Stimulated activated CD4-positive, alpha-beta T cell treated with anti-CD3 and anti-CD28 coated beads, TNF-alpha, amount 100 ng/mL, for 24 hours (primary cell): ENCODE results near the gene LGALS9B.
"Not testable (repeated sequence)": the region's sequence is repeated elsewhere in the genome, so short reads cannot be mapped to it uniquely, and the experiment has no call there.

Experiments
- DNase-seq, 3 experiments: peaks; one replicate each; pipeline ENCODE4 v3.0.0-alpha.2; 2020; ENCODE audit warnings: low read depth in 3 of 3

The LGALS9B gene

DNA sequence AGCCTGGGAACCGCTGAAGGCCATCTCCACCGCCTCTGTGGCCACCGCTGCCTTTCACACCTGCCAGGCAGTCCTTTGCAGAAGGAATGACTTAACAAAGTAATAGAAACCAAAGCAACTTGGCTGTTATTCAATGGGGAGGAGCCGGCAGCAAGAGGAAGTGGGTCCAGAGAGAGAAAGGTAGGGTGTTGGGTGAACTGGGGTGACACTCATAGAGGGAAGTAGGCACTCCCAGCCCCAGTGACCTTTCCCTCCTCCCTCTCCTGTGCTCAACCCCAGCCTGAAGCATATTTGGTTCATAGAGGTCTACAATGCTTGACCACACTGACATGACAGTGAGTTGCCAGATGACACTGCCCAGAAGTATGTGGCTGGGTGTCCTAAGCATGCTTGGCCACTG, at the start of gene LGALS9B:
Gene LGALS9B (minus strand): TSS at position 93 of the 400 bp plus-strand sequence. CDS start 69 bp downstream, at position 24.
- DNase-seq, result not testable (repeated sequence)

GRCh38 chr17:20516986-20517385, 49.6 kb upstream of the LGALS9B start:
- DNase-seq, result not testable (repeated sequence)

GRCh38 chr17:20515099-20515498, 47.8 kb upstream of the LGALS9B start:
- DNase-seq, result not testable (repeated sequence)

DNA sequence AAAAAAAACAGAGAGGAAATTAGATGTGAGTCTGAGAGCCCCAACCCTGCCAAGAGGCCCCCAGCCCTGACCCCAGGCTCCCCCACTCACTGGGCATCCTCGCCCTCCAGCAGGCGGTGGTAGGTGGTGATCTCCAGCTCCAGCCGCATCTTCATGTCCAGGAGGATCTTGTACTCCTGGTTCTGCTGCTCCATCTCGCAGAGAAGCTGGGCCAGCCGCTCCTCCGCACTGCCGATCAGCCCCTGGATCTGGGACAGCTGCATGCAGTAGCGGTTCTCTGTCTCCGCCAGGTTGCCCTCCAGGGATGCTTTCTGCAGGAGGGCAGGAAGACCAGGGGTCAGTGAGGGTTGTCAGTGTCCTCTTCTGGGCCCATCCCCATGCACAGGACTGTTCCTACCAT, 46.2 kb upstream of the LGALS9B start:
- DNase-seq, result not testable (repeated sequence)

DNA sequence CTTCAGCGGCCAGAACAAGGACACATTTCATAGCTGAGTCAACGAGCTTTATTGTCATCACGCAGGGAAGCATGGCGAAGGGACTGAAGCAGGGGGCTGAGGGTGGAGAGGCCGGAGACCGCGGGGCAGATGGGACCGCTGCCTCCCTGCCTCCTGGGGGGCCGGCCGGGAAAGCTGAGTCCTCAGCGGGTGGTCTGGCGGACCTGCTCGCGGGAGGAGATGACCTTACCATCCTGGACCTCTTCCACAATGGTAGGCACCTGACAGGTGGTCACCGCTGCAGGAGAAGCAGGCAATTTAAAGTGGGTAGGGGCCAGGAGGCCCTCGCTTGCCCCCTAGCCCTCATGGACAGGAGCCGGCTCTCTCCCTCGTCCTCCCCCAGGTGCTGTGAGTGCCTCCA, 45.0 kb upstream of the LGALS9B start:
- not testable (repeated sequence) for DNase-seq

- not testable (repeated sequence) for DNase-seq
Observed at GRCh38 chr17:20511778-20512177, 44.4 kb upstream of the LGALS9B start.

DNA sequence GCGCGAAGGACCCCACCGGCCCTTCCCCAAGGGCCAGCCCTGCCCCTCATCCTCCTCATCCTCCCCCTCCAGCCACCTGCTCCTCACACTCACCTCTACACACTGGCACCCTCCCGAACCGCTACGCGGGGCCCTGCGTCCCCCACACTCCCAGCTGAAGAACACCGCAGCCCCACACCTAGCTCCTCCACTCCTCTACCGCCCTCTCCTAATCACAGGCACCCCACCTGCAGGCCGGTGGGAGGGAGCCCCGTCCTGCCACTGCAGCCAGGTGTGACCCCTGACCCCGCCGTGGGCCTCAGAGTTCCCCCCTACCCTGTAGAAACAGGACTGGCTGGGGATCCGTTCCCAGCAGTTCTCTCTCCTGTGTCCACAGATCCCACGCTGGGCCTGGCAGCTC, 38.0 kb upstream of the LGALS9B start:
- not testable (repeated sequence) for DNase-seq

DNA sequence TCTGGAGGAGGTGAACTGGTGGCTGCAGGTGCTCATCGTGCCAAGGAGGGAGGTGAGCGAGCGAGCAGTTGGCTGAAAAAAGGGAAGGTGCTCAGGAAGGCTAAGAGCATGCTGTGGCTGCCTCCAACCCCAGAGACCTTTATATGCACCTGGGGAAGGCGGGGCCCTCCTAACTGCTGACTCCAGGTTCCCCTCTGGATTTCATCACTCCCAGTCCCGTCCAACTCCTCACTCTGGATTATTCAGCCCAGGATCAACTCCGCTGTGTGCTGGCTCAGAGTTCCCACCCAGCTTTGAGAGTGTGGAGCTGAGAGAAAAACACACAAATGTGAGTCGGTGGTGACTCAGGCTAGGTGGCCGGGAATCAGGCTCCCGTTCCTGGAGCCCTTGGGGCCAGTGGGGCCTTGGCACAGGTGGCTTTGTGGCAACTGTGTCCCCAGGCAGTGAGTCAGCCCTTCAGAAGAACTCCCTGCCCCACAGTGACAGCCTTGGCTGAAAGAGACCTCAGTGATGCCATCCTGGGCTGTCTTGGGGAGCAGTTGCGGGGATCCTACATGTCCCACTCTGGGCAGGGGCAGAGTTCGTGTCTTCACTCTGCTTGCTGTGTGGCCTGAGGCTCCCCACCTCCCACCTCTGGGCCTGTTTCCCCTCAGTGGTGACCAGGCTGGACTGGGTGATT, 37.2 kb upstream of the LGALS9B start:
- not testable (repeated sequence) for DNase-seq

GRCh38 chr17:20501896-20502295, 34.6 kb upstream of the LGALS9B start:
- not testable (repeated sequence) for DNase-seq

- not testable (repeated sequence) for DNase-seq
Observed at GRCh38 chr17:20500346-20500745, 33.0 kb upstream of the LGALS9B start.

- not testable (repeated sequence) for DNase-seq
Observed at GRCh38 chr17:20495420-20495819, 28.1 kb upstream of the LGALS9B start.

DNA sequence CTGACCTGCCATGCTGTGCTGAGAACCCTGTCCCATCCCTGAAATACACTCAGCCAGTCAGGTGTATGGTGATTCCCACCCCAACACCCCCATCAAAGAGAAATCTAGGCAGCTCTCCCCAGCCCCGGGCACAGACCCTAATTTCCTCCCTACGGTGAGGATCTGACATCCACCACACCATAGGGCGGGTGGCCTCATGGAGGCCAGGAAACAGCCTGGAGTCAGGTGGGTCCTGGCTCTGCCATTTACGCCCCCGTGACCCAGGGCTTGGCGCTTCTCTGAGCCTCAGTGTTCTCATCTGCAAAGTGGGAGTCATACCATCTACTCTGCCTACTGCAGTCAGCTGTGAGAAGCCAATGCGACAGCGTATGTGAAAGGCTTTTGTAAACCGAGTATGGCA, 27.4 kb upstream of the LGALS9B start:
- not testable (repeated sequence) for DNase-seq

DNA sequence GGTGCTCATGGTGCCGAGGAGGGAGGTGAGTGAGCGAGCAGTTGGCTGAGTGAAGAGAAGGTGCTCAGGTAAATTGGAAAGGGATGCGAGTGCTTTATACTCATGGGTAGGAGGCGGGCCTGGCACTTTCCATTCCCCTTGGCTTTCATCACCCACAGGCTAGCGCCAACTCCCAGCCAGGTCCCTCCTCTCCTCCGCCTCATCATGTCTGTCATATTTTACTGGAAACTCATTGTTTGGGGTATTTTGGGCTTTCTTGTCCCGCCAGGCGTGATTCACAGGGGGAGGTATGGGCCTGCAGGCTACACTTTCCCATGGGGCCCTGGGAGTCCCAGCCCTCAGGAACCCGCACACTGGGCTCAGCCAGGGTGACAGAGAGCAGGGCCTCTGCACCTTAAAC, 26.8 kb upstream of the LGALS9B start:
- not testable (repeated sequence) for DNase-seq

DNA sequence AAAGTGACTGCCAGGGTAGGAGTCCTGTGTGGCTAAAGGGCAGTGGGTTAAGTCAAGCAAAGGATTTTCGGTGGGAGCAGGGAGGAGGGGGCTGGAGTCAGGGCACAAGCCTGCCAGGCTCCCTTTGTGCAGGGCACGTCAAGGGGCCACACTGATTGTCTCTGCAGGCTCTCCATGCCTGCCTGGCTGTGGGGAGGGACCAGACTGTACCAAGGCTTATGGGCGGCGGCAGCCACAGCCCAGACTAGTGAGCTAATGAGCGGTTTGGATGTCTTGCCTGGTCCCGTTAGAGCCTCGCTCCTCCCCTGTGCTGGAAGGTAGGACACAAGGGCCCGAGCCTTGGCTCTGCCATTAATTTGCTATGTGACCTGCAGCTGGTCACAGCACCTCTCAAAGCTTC, 25.6 kb upstream of the LGALS9B start:
- not testable (repeated sequence) for DNase-seq

GRCh38 chr17:20492099-20492498, 24.8 kb upstream of the LGALS9B start:
- DNase-seq, result not testable (repeated sequence)

DNA sequence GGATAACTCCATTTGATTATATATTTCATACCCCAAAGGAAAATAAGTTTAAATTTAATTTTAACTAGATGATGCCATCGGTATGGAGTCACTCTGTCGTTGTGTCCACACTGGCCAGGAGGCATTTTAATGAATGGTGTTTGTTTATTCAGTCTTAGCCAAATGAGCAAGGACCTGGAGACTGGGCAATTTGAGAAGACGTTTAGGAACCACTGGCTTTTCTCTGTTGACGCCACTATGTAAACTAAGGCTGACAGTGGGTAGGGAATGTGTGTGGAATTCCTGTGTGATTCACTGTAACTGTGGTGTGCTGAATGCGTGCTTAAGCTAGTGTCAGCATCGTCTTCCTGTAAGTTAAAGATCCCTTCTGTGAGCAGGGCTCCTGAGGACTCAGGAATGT, 17.6 kb upstream of the LGALS9B start:
- not testable (repeated sequence) for DNase-seq

DNA sequence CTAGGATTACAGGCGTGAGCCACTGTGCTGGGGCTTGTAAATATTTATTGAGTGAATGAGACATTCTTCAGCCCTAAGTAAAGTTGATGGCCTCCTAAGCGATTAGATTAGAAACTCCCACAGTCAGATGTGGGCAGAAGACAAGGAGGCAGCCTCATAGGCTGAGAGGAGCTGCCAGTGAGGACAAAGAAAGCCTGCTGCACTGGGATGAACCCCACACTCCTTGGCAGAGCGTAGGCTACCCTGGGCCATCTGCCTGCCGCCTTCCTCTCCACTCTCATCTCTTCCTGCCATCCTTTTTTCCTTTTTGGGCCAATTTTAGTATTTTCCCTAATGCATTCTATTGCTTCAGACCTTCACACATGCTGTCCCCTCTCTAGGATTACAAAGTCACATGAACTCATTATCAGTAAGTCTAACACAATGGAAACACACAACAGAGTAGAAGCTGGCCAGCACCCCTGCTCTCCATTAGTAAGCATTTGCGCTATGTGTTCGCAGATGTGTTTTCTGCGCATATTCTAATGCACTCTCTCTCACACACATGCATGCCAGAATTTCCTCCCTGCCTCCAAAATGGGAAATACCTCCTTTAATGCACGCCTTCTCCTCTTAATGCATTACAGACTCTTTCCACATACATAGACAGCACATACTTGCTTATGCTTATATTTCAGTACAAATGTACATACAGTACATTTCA, 12.7 kb upstream of the LGALS9B start:
- not testable (repeated sequence) for DNase-seq

DNA sequence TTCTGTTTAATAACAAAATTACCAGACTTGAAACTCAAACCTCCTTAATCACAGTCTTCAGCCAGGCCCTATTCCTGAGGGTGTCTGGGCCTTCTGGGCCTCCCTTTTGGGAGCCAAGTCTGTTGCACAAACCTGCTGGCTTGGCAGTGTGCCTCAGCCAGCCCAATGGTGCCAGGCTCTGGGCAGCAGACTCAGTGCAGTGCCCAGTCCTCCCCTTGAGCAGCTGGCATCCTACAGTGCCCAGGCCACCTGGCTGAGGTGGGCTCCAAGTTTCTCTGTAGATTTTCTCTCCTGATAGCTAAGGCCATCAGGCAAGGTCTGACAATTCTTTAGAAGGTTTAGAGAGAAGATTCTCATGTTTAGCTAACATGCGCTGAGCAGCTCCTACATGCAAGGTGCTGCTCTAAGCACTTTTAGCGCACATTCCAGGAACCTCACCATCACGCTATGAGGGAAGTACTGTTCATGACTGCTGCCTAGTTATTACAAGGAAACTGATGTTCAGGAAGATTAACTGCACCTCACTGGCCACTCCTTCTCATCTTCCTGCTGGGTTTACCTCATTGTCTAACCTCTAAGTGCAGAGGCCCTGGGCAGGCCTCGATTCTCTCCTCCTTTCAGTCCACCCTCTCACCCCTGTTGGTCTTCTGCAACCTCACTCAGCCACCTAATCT, 10.2 kb upstream of the LGALS9B start:
- not testable (repeated sequence) for DNase-seq

DNA sequence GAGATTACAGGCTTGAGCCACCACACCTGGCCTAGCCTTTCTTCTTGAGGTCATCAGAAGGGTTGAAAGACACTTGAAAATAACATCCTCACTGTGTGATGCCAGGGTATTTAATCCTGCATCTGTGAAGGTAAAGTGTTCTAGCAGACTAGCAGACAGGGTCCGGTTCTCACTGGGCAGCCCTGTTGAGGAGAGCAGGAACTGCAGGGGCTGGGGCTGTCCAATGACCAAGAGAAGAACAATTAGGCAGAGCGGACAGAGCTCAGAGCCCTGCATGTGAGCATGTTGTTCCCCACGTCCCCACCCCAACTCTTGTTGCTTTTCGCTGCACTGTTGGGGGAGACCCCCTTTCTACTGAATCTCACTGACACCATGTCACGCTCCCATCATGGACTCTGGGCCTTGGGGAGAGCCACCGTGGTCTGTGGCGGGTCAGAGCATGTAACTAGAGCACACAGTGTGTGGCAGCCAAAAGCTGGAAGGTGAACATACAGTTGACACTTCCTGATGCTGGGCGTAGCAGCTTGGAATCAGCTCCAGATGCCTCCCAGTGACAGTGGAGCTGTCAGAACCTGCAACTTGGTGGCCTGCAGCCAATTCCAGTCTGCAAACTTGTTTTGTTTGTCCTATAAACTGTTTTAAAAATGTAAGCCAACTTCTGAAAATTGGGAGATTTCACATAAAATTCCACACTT, 7.9 kb upstream of the LGALS9B start:
- not testable (repeated sequence) for DNase-seq

DNA sequence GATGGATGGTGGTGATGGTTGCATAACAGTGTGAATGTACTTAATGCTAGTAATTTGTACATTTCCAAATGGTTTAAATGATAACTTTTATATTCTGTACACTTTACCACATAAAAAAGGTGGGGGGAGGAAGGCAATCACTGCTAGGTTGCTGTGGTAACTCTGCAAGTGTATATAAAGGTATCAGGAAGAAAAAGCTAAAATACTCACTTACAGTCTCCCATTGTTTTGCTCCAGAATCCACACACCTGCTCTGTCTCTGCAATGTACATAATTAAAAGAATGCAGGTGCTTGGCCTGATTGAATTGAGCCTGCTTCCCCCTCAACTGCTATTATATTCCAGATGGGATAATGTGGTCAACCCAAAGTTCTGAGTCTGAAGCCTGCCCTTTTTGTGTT, 6.7 kb upstream of the LGALS9B start:
- not testable (repeated sequence) for DNase-seq

GRCh38 chr17:20469946-20470345, 2.6 kb upstream of the LGALS9B start:
- DNase-seq, result not testable (repeated sequence)

DNA sequence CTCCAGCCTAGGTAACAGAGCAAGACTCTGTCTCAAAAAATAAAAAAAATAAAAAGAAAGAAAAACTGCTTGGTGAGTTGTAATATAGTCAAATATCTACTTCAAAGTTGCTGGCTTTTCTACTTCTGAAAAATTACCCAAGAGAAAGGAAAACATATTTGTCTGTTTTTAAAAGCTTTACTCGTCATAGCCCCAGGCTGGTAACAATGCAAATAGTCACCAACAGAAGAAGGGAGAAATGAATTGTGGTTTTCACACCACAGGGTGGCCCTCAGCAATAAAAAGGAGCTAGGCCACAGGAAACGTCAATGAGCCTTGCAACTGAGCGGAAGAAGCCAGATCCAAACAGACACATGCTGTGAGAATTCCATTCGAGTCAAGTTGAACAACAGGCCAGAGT, 1.8 kb upstream of the LGALS9B start:
- not testable (repeated sequence) for DNase-seq
